Measurements from ENCODE around the gene PRH2. TPM values are rescaled to one million over a fixed set of nuclear protein-coding genes. Genes with fewer than 3 reads are reported as not detected.

Gene PRH2
- total and polyA plus RNA-seq, 9 of the 15 experiments (the other 6 are each of a cell fraction or from before 2014, with no cell fraction given): 0.18 to 0.81 (median 0.24) TPM; not detected in 6

DNA sequence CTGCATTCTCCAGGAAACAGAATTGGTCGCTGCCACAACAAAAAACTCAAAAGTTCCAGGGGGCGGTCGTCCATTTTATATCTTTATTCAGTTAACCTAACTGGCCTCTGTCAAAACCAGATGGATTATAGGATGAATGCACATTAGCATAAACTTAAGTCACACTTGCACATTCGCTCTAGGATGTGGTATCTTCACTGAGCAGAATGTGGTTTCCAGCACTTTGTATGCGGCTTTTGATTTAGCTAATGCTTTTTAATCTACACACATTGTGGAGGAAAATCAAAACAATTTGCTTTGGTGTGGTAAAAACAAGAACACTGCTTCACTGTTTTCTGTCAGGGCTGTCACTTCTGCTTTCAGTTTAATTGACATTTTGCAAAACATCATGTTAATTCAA, 53.2 kb downstream of the PRH2 start:
- in situ Hi-C loops (cut with MboI): no loop called here

More for the DNA sequence above, 53.2 kb downstream of the PRH2 start:
- no peaks in the 10 kb centered on the region for H4K20me1 ChIP-seq (replicated peaks; ENCODE audit: control insufficient read depth, insufficient read depth, low read length)
- H3K27ac ChIP-seq (ENCODE audit: extremely low read depth, low read depth, low read length): no peak overlapping the region
- no peaks in the 10 kb centered on the region for H3K27me3 ChIP-seq (ENCODE audit: control insufficient read depth in 2 of 2, insufficient read depth in 2 of 2, low read length in 2 of 2)
- H3K9me3 ChIP-seq (replicated peaks; ENCODE audit: control insufficient read depth, insufficient read depth, low read depth, low read length): no peaks in the 10 kb centered on the region
- H3K79me2 ChIP-seq (ENCODE audit: control insufficient read depth, insufficient read depth, low read length): no peaks in the 10 kb centered on the region
- DNase-seq (ENCODE audit: extremely low read depth in 1 of 4, low spot score in 3 of 4) (no peak), FAIRE-seq (no peak), ATAC-seq (no peak)
- no peak overlapping the region for H3K9ac ChIP-seq (ENCODE audit: insufficient read depth in 1 of 2, low read depth in 2 of 2, low read length in 2 of 2)
- POLR2A ChIA-PET: no interaction called here
- H2AFZ ChIP-seq (ENCODE audit: low read depth, low read length): no peak overlapping the region
- no peaks in the 10 kb centered on the region for H3K4me1 ChIP-seq (replicated peaks in 1 of 2; ENCODE audit: control insufficient read depth in 2 of 2, insufficient read depth in 2 of 2, low read length in 2 of 2)
- no peaks in the 10 kb centered on the region for H3K9me1 ChIP-seq (ENCODE audit: control insufficient read depth, insufficient read depth, low read length)
- 83% methylated on average over 5 of the region's 5 CpGs for WGBS (ENCODE audit: insufficient coverage, low coverage, missing lambda C conversion rate)
- H3K4me3 ChIP-seq: no peak overlapping the region
- no peak for TF ChIP-seq DMBX1 (CRISPR knock-in tag; IDR thresholded peaks at IDR 0.05; ENCODE audit: borderline replicate concordance)
- TF ChIP-seq RNF2 (IDR thresholded peaks at IDR 0.05): no peak
- TF ChIP-seq POU5F1 (IDR thresholded peaks at IDR 0.05; ENCODE audit: borderline replicate concordance, low read depth, low read length, partially characterized antibody): no peak
- TF ChIP-seq ARID2 (IDR thresholded peaks at IDR 0.05): no peak
- TF ChIP-seq NFIX (CRISPR knock-in tag; IDR thresholded peaks at IDR 0.05; ENCODE audit: low read depth): no peak
- no peak for TF ChIP-seq KLF6 (CRISPR knock-in tag; IDR thresholded peaks at IDR 0.05; ENCODE audit: borderline replicate concordance)
- TF ChIP-seq CREBBP (IDR thresholded peaks at IDR 0.05; ENCODE audit: low read depth, low read length): no peak
- TF ChIP-seq PTTG1 (tag; IDR thresholded peaks at IDR 0.05; ENCODE audit: low read depth): no peak
- no peak for TF ChIP-seq CCNT2 (IDR thresholded peaks at IDR 0.05; ENCODE audit: borderline replicate concordance, extremely low read depth, insufficient read length, low read depth, low read length)
- no peak for TF ChIP-seq ZNF274 (IDR thresholded peaks at IDR 0.05; ENCODE audit: borderline replicate concordance, low read depth, low read length)
- TF ChIP-seq PTRF (tag; IDR thresholded peaks at IDR 0.05): no peak
- TF ChIP-seq ZEB2 (IDR thresholded peaks at IDR 0.05): no peak
- TF ChIP-seq, protein P1, sequence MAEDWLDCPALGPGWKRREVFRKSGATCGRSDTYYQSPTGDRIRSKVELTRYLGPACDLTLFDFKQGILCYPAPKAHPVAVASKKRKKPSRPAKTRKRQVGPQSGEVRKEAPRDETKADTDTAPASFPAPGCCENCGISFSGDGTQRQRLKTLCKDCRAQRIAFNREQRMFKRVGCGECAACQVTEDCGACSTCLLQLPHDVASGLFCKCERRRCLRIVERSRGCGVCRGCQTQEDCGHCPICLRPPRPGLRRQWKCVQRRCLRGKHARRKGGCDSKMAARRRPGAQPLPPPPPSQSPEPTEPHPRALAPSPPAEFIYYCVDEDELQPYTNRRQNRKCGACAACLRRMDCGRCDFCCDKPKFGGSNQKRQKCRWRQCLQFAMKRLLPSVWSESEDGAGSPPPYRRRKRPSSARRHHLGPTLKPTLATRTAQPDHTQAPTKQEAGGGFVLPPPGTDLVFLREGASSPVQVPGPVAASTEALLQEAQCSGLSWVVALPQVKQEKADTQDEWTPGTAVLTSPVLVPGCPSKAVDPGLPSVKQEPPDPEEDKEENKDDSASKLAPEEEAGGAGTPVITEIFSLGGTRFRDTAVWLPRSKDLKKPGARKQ (CRISPR knock-in tag; IDR thresholded peaks at IDR 0.05): no peak
- no peak for TF ChIP-seq ZNF184 (CRISPR knock-in tag; IDR thresholded peaks at IDR 0.05)
- no peak for TF ChIP-seq BRD4 (IDR thresholded peaks at IDR 0.05)
- no peak for TF ChIP-seq ZNF311 (CRISPR knock-in tag; IDR thresholded peaks at IDR 0.05)
- H3K4me2 ChIP-seq (ENCODE audit: insufficient read depth, low read length): no peak overlapping the region
- no peaks in the 10 kb centered on the region for H3K36me3 ChIP-seq (ENCODE audit: control insufficient read depth, insufficient read depth, low read length)
- intact Hi-C loops (cut with micrococcal nuclease): no loop called here
- BruUV-seq (replicated peaks): no TSS peak
- CTCF ChIA-PET (ENCODE audit: low intra/inter-chr PET ratio): no interaction called here

All from K562 (cell line).